NOMO-1 treated with DMSO at 0.1 percent for 48 hours (cell line): Measurements from ENCODE around the gene ARHGEF12.
A peak's percentile ranks its signal among the peaks of the same experiment; 100 is the strongest.

Source experiments
- DNase-seq: peaks from one replicate; lab custom pipeline; 2025; ENCODE audit not compliant: unreplicated experiment; lab: John Stamatoyannopoulos, UW

The ARHGEF12 gene

DNA sequence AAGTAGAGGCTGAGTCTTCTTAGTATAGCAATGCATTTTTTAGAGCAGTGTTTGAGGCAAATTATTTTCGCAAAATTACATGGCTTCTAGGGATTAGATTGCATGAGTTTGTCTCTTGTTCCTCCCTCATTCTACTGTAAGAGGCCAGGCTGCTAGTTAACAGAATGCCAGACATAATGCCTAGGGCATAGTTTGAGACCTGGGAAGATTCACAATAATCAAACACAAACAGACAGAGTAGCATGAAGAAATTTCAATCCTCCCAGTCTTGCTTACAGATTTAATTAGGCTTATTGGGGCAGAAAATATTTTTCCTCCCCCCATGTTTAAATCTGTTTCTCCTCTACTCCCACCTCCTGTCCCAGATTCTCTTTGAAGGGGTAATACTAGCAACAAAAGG is 48.3 kb downstream of the ARHGEF12 start:
- DNase-seq: no peak

DNA sequence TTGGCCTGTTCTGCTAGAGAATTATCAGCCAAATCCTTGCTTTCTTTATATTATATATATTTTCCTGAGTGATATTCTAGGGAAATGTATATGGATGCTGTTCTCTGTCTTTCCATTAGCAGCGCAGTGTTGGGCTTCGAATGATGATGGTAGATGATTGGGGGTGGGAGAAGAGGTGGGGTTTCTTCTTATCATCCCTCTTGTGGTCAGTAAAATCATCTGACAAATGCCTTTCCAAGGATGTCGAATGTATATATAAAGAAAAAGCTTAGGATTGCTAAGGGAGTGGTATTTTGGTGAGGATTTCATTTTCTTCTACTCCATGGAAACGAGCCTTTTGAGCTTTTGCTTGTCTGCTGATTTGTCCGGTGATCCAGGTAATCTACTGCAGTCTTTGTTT is 48.9 kb downstream of the ARHGEF12 start:
- no peak for DNase-seq

DNA sequence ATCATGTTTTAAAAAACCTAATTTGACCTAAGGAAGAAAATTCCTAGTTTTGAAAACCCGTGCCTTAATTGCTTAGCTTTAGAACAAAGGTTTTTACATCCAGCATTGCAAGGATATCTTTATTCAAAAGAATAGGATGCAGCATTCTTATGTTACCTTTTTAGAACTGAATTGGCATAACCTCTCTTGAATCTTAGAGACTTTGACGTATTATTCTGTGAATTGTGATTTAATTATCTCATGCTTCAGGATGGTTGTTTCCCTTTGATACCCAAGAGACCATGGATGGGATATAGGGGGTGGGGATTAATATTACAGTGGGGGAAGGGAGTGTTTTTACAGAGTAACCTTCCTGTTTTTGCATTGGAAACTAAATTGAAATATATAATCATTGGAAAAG is 49.4 kb downstream of the ARHGEF12 start:
- no peak for DNase-seq

DNA sequence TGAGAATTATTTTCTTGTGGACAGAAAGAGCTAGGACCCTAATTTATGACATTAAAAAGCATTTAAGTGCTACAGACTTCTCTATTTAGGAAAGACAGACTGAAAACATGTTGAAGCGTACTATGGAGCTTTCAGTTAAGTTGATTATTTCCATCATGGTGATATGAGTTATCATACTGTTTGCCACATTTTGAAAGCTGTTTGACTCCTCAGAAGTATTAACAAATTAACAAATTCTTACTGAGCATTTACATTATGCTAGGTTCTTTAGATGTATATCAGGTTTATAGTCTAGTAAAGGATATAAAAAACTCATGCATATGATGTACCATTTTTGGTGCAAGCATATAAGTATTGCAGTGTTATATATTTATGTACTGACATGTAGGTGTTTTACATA is 50.1 kb downstream of the ARHGEF12 start:
- no peak for DNase-seq

DNA sequence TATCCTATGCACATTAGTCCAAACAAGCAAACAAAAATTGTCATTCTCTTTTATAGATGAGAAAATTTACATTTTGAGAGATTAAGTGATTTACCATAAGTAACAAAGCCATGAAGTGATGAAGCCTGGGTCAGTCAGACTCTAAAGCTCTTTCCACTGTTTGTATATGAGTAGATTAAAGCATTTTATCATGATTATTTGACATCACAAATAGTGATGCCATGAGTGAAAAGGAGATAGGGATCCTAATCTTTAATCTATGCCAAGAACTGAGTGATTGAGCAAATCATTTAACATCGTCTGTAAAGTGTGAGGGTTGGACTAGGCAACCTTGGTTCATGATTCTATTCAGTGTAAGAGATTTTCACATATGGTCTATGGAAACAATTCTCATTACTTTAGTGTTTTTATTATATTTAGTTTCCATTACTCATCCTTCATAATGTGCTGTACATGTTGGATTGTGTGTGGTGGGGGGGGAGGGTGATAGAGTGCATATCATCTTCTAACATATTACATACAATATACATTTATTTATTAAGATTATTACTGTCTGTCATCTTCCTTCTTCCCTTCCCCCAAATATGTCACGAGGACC is 50.7 kb downstream of the ARHGEF12 start:
- no peak for DNase-seq

DNA sequence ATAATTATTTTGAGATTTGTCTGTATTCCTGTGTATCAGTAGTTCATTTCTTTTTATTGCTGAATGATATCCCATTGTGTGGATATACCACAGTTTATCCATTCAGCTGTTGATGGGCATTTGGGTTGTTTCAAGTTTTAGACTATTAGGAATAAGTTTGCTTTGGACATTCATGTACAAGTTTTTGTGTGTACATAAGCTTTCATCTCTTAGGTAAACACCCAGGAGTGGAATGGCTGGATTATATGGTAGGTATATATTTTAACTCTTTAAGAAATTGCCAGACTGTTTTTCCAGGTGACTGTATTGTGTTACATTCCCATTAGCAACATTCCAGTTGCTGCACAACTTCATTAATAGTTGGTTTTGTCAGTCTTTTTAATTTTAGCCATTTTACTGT is 52.0 kb downstream of the ARHGEF12 start:
- DNase-seq: no peak

DNA sequence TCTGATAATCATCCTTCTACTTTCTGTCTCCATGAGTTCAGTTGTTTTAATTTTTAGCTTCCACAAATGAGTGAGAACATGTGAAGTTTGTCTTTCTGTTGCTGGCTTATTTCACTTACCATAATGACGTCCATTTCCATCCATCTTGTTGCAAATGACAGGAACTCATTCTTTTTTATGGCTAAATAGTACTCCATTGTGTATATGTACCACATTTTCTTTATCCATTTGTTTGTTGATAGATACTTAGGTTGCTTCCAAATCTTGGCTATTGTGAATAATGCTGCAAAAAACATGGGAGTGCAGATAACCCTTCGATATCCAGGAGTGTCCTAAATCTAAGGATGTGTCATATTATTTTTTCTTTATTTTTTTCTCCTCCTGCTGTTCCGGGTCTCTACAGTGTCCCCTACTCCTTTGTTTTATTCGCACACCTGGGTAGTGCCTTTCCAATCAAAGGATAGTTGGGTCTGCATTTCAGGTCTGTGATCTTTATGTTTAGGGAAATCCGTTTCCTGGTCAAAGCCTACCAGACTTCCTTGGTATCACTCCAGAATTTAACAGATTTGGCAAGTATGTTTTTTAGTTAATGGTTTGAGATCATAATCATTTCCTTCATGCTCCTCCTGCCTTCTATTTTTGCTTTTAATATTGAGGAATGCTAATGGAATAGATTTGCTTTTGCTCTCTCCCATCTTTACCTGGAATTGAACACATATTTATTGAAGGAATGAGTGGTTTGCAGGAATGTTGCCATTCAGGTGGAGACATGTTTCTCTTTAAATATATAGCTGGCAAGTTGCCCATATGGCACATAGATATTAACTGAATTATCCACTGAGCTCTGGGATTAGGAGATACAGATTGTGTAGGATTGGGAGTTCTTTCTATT is 53.7 kb downstream of the ARHGEF12 start:
- DNase-seq: no peak

DNA sequence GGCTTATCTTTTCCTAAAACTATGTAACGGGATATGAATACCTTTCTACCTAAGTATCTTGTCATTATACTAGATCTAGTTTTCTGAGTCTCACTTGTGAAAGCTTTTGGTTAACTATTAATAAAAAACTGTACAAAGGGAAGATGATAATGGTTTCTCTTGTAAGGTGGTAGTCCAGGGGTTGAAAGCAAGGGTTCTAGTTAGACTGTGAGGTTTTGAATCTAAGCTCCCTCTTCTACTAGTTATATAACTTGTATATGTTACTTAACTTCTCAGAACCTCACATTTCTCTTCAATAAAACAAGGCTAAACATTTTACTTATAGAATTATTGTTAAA is 54.3 kb downstream of the ARHGEF12 start:
- DNase-seq: no peak

DNA sequence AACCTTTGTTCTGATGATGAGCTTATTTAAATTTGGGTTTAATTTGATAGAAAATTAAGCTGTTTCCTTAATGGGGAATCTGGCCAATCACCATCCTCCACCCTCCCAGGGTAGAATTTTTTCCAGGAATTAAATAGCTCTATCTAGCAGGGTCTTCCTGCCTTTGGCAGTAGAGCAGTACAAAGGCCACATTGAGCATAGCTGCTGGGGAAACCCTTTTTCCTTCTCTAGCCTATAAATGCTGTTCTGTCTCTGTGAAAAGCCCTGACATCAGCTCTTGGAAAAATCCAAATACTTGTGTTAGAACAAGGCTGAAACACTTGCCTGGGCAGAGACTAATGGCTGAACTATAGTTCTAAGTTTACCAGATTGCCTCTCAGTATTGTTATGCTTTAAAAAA is 55.1 kb downstream of the ARHGEF12 start:
- no peak for DNase-seq

DNA sequence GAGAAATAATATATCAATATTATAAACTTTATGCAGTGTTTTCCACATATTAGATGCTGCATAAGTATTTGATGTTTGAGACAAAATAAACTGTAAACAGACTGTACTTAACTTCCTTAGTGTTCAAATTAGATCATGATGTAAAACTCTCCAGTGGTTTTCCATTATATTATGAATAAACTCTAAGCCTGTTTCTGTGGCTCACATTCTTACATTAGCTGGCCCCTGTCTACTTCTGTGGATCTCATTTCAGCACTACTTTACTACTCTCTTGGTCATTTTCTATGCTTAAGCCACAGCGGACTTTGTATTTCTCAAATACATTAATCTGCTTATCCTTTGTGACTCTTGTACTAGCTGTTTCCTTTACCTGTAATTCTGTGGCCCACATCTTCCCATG is 55.6 kb downstream of the ARHGEF12 start:
- no peak for DNase-seq

DNA sequence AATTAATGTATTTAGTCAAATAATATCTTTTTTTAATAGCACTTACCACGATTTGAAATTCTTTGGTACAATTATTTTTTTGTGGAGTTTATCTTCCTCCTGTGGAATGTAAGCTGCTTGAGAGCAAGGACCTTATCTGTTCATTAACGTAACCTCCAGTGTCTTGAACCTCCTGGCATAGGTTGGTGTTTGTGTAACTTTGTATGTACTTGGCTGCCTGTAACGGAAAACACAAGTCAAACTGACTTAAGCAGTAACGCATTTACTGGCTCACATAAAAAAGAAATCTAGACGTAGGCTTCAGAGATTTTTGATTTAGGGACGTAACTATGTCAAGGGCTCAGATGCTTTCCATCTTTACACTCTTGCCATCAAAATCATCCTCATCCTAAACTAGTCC is 56.1 kb downstream of the ARHGEF12 start:
- no peak for DNase-seq

DNA sequence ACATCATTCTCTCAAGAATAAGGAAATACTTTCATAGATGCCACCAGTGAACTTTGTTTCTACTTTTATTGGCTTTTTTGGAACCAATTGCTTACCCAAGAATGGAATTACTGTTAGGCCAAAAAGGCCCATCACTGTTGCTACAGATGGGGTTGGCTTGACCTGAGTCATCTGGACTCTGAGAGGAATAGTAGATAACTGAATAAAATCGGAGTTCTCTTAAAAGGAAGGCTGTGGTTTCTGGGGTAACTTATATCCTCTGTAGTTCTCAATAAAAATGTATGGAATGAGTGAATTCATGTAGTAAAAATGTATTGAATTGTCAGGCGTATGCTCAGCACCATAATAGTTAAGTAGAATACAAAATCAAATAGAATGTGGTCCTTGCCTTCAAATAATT is 56.6 kb downstream of the ARHGEF12 start:
- no peak for DNase-seq

DNA sequence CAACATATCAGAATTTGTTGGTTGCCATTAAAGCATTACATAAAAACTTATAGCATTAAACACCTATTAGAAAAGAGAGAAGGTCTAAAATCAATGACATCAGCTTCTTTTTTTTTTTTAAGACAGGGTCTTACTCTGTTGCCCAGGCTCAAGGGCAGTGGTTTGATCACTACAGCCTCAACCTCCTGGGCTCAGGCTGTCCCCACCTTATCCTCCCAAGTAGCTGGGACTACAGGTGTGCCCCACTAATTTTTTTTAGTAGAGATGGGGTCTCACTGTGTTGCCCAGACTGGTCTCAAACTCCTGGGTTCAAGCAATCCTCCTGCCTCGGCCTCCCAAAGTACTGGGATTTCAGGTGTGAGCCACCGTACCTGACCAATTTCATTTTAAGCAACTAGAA is 57.9 kb downstream of the ARHGEF12 start:
- DNase-seq: no peak

DNA sequence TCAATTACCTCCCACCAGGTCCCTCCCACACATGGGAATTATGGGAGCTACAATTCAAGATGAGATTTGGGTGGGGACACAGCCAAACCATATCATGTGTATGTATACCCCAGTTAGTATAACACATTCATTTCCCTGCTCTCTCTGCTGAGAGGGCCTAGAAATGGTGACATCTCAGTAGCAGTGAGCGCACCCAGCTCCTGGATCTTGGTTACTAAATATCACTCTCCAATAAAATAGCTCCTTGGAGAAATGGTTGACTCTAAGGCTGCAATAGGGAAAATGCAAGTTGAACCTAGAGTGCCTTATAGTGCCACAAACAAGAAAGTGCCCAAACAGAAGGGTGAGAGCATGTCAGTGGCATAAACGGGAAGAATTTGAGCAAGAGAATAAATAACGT is 59.6 kb downstream of the ARHGEF12 start:
- DNase-seq: no peak

DNA sequence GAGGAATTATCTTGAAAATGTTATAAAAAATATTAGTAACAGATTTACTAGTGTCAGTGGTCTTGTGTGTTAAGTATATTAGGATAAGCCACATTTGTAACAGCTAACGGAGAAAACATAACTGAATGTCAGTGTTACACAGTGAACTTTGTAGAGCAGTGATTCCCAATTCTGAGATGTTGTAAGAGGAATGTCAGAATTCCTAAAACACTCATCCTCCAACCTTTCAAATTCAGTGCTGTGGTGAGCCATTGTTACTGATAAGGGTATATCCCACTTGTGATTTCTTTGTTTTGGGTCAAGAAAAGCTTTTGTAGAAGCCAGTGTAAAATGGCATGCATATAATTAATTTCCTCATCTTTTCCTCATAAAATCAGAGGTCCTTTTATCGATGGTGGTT is 61.9 kb downstream of the ARHGEF12 start:
- no peak for DNase-seq

DNA sequence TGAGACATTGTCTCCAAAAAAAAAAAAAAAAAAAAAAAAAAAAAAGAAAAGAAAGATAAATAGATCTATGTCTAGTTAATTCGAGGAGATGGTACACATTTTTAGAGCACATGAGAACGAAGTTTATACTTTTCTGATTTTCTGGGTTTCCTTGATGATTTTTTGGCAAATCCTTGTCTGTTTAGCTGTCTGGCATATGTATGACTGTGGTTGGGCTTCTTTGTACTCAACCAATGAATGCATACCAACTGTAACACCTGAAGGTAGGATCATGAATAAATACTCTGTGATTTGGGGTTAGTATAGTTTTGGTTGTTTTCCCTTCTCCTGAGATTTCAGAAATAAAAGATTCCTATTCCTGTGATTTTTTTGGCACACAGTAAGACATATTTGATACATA is 63.1 kb downstream of the ARHGEF12 start:
- no peak for DNase-seq

DNA sequence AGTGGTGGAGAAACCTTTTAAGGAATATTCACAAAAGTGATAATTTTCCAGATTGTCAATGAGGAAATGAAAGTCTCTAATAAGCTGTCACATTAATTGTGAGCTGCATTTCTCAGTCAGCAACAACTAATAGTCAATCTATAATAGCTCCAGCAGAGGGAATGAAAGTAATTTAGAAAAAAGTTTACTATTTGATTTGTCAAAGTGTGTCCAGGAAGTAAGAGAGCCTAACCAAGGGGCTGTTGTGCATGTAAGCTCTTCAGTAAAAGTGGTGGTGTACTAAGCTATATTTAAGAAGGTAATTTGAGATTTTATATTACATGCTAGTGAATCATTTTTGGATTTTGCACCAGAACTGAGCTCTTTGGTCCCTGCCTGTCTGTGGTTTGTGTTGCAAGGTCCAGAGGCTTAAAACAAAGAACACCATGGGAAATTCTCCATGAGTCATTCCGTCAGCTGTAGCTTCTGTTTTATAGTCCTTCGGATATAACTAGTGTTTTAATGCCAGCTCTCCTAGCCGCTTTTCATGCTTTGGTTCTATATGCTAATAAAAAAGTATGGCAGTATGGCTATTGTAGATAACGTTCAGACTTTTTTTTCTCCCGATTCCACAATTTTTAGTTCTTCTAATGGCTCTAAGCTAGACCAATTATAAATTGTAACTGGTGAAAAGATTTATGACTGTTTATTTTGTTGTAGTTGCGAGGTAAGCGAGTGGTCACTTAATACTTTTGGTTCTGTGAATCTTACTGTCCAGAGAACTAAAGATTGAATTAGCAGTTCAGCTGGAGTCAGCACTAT is 64.6 kb downstream of the ARHGEF12 start:
- DNase-seq: peak; percentile 69

DNA sequence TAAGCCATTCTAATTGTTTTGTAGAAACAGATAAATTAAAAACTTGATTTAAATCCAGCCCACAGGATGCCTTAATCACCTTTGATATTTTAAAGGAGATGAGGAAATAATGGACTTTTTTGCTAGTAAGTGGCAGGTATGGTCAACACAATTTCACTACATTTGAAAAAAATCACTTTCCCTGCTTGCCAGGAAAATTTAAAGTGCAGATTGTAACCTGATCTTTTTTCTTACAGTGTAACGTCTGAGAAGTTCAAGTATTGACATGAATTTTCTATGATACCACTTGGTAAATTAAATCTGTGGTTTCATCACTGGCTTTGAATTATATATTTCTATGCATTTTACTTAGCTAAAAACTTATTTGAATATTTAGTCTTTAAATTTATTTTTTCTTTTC is 65.3 kb downstream of the ARHGEF12 start:
- no peak for DNase-seq

DNA sequence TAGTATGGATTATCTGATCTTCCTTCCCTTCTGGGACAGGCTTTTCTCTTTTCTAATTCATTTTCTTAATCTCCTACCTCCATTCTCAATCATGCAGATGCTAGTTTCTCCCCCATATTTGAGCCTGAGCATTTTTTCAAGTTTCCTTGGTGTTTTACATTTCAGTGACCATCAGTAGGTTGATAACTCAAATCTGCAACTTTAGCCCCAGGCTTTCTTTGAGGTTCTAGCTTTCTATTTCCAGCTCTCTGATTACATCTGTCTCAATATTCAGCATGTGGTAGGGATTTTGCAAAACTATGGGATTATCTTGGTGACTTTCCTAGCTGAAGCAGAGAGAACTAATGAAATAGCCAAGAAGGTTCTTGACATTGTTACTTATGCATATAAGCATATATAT is 67.8 kb downstream of the ARHGEF12 start:
- no peak for DNase-seq

DNA sequence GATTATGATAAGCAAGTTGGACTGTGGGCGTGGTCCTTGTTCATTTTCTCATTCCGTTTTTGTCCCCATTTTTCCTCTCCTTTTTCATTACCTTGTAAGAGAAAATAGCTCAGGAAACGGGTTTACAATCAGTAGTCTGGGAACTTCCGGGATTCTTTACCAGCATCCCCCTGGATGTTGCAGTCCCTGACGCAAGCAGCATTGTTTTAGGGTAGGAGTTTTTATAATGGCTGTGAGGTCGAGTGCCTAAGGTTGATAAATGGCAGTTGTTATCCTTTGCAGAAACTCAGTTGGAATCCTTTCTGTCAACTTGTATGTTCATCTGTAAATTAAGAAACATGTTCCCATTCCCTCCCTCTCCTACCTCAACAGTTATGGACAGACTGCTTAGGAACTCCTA is 68.3 kb downstream of the ARHGEF12 start:
- no peak for DNase-seq

DNA sequence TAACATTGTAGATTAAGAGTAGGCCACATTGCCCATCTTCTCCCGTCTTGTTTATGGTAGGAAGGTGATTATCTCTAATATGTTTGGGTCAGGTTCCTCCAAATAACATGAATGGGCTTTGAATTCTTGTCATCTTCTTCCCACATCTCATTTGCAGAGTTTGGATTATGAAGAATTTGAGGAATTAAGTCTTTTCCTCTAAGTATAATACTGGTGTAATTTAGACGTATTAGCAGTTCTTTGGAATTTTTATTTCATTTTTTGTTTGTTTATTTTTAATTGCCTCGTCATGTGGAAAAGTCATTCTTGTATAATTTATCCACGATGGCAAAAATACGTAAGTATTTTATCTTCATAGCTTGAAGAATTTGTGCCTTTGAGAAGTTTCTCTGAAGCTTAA is 73.4 kb downstream of the ARHGEF12 start:
- no peak for DNase-seq
